IMR-90 (cell line): ENCODE results near the gene LINGO4.
A peak's percentile ranks its signal among the peaks of the same experiment; 100 is the strongest.

ENCODE experiments used
- BHLHE40 ChIP-seq: fragments of 150-350 bp; IDR thresholded peaks from 2 replicates; pipeline ENCODE4 v1.6.1; 2016; ENCODE audit warnings: mild to moderate bottlenecking, low read depth, low read length
- FOS ChIP-seq: fragments of 150-350 bp; IDR thresholded peaks from 2 replicates; pipeline ENCODE4 v1.6.1; 2016; ENCODE audit warnings: low read depth, low read length
- MAFK ChIP-seq: IDR thresholded peaks from 2 replicates; pipeline ENCODE4 v1.6.1; 2012; ENCODE audit warnings: low read depth, low read length, improper control_type of control experiment
- MXI1 ChIP-seq: IDR thresholded peaks from 2 replicates; pipeline ENCODE4 v1.6.1; 2012; ENCODE audit warnings: low read depth, mild to moderate bottlenecking, low read length, moderate library complexity, borderline replicate concordance
- NFE2L2 ChIP-seq: fragments of 150-350 bp; IDR thresholded peaks from 2 replicates; pipeline ENCODE4 v1.6.1; 2016; ENCODE audit warnings: low read depth, mild to moderate bottlenecking, low read length
- POLR2A ChIP-seq: IDR thresholded peaks from 2 replicates; pipeline ENCODE4 v1.6.1; 2012; ENCODE audit warnings: mild to moderate bottlenecking, low read depth, low read length
- RFX5 ChIP-seq: IDR thresholded peaks from 2 replicates; pipeline ENCODE4 v1.8.0; 2012; ENCODE audit warnings: low read depth, mild to moderate bottlenecking, low read length, moderate library complexity
- SMC3 ChIP-seq: fragments of 150-350 bp; IDR thresholded peaks from 2 replicates; pipeline ENCODE4 v1.6.1; 2016; ENCODE audit warnings: low read depth, mild to moderate bottlenecking, antibody characterized with exemption, low read length, moderate library complexity
- TF ChIP-seq, protein P1 (sequence below): conservative IDR thresholded peaks from 2 replicates; pipeline ENCODE4 v1.5.1; 2012; ENCODE audit warnings: mild to moderate bottlenecking, low read depth, low read length, improper control_type of control experiment
- TF ChIP-seq, protein P2 (sequence below): fragments of 150-350 bp; IDR thresholded peaks from 2 replicates; pipeline ENCODE4 v1.6.1; 2017; ENCODE audit warnings: mild to moderate bottlenecking, antibody characterized with exemption, low read length, low read depth

DNA sequence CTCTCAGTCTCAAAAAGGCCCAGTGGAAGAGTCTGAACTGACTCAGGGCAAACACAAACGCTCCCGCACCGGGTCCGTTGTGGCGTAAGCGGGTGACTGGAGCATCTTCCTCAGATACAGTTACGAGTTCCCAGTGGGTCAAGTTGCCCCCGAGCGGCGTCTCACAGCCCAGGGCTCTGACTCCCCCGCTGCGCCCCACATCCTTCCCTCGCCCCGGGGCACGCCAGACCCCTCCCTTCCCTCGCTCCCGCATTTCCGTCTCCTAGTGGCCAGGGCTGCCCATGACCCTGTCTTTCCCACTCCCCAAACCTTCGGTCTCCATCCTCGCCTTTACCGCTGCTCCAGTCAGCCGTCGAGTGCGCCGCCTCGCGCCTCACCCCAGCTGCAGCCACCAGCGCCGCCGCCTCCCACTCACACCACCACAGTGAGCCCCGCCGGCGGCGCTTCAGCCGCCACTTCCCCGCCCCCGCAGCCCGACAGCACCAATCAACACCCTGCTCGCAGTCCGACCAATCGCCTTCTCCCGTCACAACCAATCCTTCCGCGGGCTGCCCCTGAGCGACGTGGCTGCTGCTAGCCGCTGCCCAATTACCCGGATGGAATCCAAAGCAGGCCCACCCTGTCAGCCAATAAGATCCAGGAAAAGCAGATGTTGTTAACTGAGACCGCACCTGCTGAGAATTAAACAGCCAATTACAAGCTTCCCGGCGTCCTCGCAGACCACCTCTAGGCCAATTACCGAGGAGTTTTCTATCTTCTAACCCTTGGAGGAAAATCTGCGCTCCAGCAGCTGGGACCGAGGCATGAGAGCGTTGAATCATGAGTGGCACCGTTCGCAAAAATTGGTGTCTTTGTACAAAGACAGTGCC, 14.9 kb downstream of the LINGO4 start, which contains the start of gene TDRKH:
- TF ChIP-seq, protein P1, sequence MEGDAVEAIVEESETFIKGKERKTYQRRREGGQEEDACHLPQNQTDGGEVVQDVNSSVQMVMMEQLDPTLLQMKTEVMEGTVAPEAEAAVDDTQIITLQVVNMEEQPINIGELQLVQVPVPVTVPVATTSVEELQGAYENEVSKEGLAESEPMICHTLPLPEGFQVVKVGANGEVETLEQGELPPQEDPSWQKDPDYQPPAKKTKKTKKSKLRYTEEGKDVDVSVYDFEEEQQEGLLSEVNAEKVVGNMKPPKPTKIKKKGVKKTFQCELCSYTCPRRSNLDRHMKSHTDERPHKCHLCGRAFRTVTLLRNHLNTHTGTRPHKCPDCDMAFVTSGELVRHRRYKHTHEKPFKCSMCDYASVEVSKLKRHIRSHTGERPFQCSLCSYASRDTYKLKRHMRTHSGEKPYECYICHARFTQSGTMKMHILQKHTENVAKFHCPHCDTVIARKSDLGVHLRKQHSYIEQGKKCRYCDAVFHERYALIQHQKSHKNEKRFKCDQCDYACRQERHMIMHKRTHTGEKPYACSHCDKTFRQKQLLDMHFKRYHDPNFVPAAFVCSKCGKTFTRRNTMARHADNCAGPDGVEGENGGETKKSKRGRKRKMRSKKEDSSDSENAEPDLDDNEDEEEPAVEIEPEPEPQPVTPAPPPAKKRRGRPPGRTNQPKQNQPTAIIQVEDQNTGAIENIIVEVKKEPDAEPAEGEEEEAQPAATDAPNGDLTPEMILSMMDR, result peak; percentile 26; the same call in 1 of the 2 replicates
- TF ChIP-seq MAFK (no peak), MXI1 (no peak), SMC3 (no peak), POLR2A (no peak), NFE2L2 (no peak), BHLHE40 (no peak), RFX5 (no peak), FOS (peak; percentile 65; the same call in 1 of the 2 replicates)
- TF ChIP-seq, protein P2, sequence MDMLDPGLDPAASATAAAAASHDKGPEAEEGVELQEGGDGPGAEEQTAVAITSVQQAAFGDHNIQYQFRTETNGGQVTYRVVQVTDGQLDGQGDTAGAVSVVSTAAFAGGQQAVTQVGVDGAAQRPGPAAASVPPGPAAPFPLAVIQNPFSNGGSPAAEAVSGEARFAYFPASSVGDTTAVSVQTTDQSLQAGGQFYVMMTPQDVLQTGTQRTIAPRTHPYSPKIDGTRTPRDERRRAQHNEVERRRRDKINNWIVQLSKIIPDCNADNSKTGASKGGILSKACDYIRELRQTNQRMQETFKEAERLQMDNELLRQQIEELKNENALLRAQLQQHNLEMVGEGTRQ, result no peak; the same call in 1 of the 2 replicates
